Skeletal muscle cell (primary cell): ENCODE measurements around the gene TMEM135.
"Not testable (repeated sequence)": the region's sequence is repeated elsewhere in the genome, so short reads cannot be mapped to it uniquely, and the experiment has no call there.

ENCODE experiments used
- DNase-seq: peaks from one replicate; pipeline ENCODE4 v3.0.0-alpha.2; 2010; ENCODE audit warnings: low read depth
- H3K4me3 ChIP-seq: 2 replicates; pipeline ENCODE4 v1.5.1; 2011; ENCODE audit warnings: low read depth, mild to moderate bottlenecking, control low read depth, low read length, moderate library complexity

The TMEM135 gene

GRCh38 chr11:87232320-87232719, 194.6 kb downstream of the TMEM135 start:
- no peak overlapping the region for H3K4me3 ChIP-seq
- DNase-seq, result no peak

GRCh38 chr11:87235366-87235765, 197.6 kb downstream of the TMEM135 start:
- no peak overlapping the region for H3K4me3 ChIP-seq
- no peak for DNase-seq

GRCh38 chr11:87236368-87236767, 198.6 kb downstream of the TMEM135 start:
- DNase-seq, result no peak

GRCh38 chr11:87239001-87239400, 201.3 kb downstream of the TMEM135 start:
- H3K4me3 ChIP-seq, result no peak overlapping the region
- DNase-seq, result no peak

More at GRCh38 chr11:87236368-87236767, 198.6 kb downstream of the TMEM135 start:
- no peak overlapping the region for H3K4me3 ChIP-seq

GRCh38 chr11:87239531-87239930, 201.8 kb downstream of the TMEM135 start:
- DNase-seq, result no peak

GRCh38 chr11:87251560-87251959, 213.8 kb downstream of the TMEM135 start:
- no peak for DNase-seq
- H3K4me3 ChIP-seq, result no peak overlapping the region

More at GRCh38 chr11:87239531-87239930, 201.8 kb downstream of the TMEM135 start:
- H3K4me3 ChIP-seq, result no peak overlapping the region

- no peak overlapping the region for H3K4me3 ChIP-seq
- DNase-seq, result no peak
These were observed 215.1 kb downstream of the TMEM135 start for GRCh38 chr11:87252869-87253268.

GRCh38 chr11:87254562-87254961, 216.8 kb downstream of the TMEM135 start:
- no peak overlapping the region for H3K4me3 ChIP-seq

GRCh38 chr11:87255589-87255988, 217.9 kb downstream of the TMEM135 start:
- no peak for DNase-seq
- no peak overlapping the region for H3K4me3 ChIP-seq

More at GRCh38 chr11:87254562-87254961, 216.8 kb downstream of the TMEM135 start:
- DNase-seq, result no peak

- H3K4me3 ChIP-seq, result no peak overlapping the region
- no peak for DNase-seq
These were observed 219.1 kb downstream of the TMEM135 start for GRCh38 chr11:87256694-87257340.

GRCh38 chr11:87258171-87258833, 220.6 kb downstream of the TMEM135 start:
- no peak for DNase-seq
- H3K4me3 ChIP-seq, result no peak overlapping the region

- DNase-seq, result no peak
These were observed 222.0 kb downstream of the TMEM135 start for GRCh38 chr11:87259736-87260135.

GRCh38 chr11:87260811-87261210, 223.1 kb downstream of the TMEM135 start:
- DNase-seq, result no peak
- H3K4me3 ChIP-seq, result no peak overlapping the region

More at GRCh38 chr11:87259736-87260135, 222.0 kb downstream of the TMEM135 start:
- H3K4me3 ChIP-seq, result no peak overlapping the region

- no peak for DNase-seq
- H3K4me3 ChIP-seq, result no peak overlapping the region
These were observed 225.6 kb downstream of the TMEM135 start for GRCh38 chr11:87263264-87263838.

- H3K4me3 ChIP-seq, result no peak overlapping the region
- DNase-seq, result no peak
These were observed 226.2 kb downstream of the TMEM135 start for GRCh38 chr11:87263979-87264378.

- DNase-seq, result no peak
- no peak overlapping the region for H3K4me3 ChIP-seq
These were observed 227.4 kb downstream of the TMEM135 start for GRCh38 chr11:87265132-87265531.

- DNase-seq, result no peak
- no peak overlapping the region for H3K4me3 ChIP-seq
These were observed 228.2 kb downstream of the TMEM135 start for GRCh38 chr11:87265979-87266378.

GRCh38 chr11:87266751-87267150, 229.0 kb downstream of the TMEM135 start:
- H3K4me3 ChIP-seq, result no peak overlapping the region
- DNase-seq, result no peak

- H3K4me3 ChIP-seq, result not testable (repeated sequence)
These were observed 234.2 kb downstream of the TMEM135 start for GRCh38 chr11:87271951-87272350.

GRCh38 chr11:87275176-87275575, 237.4 kb downstream of the TMEM135 start:
- DNase-seq, result no peak
- H3K4me3 ChIP-seq, result no peak overlapping the region

More at GRCh38 chr11:87271951-87272350, 234.2 kb downstream of the TMEM135 start:
- DNase-seq, result not testable (repeated sequence)

GRCh38 chr11:87280143-87280542, 242.4 kb downstream of the TMEM135 start:
- no peak for DNase-seq
- no peak overlapping the region for H3K4me3 ChIP-seq
